IMR-90 (cell line): Measurements from ENCODE around the gene CD180.

ENCODE experiments used
- BHLHE40 ChIP-seq: fragments of 150-350 bp; IDR thresholded peaks from 2 replicates; pipeline ENCODE4 v1.6.1; 2016; ENCODE audit warnings: mild to moderate bottlenecking, low read depth, low read length
- CTCF ChIP-seq: conservative IDR thresholded peaks from 2 replicates; pipeline ENCODE4 v1.5.1; 2012; ENCODE audit warnings: mild to moderate bottlenecking, low read depth, low read length, improper control_type of control experiment
- FOS ChIP-seq: fragments of 150-350 bp; IDR thresholded peaks from 2 replicates; pipeline ENCODE4 v1.6.1; 2016; ENCODE audit warnings: low read depth, low read length
- MAFK ChIP-seq: IDR thresholded peaks from 2 replicates; pipeline ENCODE4 v1.6.1; 2012; ENCODE audit warnings: low read depth, low read length, improper control_type of control experiment
- MAZ ChIP-seq: IDR thresholded peaks from 2 replicates; pipeline ENCODE4 v1.6.1; 2012; ENCODE audit warnings: low read depth, mild to moderate bottlenecking, low read length, improper control_type of control experiment, moderate library complexity, borderline replicate concordance
- MXI1 ChIP-seq: IDR thresholded peaks from 2 replicates; pipeline ENCODE4 v1.6.1; 2012; ENCODE audit warnings: low read depth, mild to moderate bottlenecking, low read length, moderate library complexity, borderline replicate concordance
- POLR2A ChIP-seq: IDR thresholded peaks from 2 replicates; pipeline ENCODE4 v1.6.1; 2012; ENCODE audit warnings: mild to moderate bottlenecking, low read depth, low read length
- RAD21 ChIP-seq: IDR thresholded peaks from 2 replicates; pipeline ENCODE4 v1.6.1; 2012; ENCODE audit warnings: low read length, improper control_type of control experiment
- RFX5 ChIP-seq: IDR thresholded peaks from 2 replicates; pipeline ENCODE4 v1.8.0; 2012; ENCODE audit warnings: low read depth, mild to moderate bottlenecking, low read length, moderate library complexity
- SMC3 ChIP-seq: fragments of 150-350 bp; IDR thresholded peaks from 2 replicates; pipeline ENCODE4 v1.6.1; 2016; ENCODE audit warnings: low read depth, mild to moderate bottlenecking, antibody characterized with exemption, low read length, moderate library complexity
- USF2 ChIP-seq: fragments of 150-350 bp; IDR thresholded peaks from 2 replicates; pipeline ENCODE4 v1.6.1; 2017; ENCODE audit warnings: mild to moderate bottlenecking, antibody characterized with exemption, low read length, low read depth

- no peak for TF ChIP-seq CTCF
- TF ChIP-seq BHLHE40: no peak
- TF ChIP-seq SMC3: no peak
- TF ChIP-seq RAD21: no peak
- no peak for TF ChIP-seq MXI1
- no peak for TF ChIP-seq POLR2A
- no peak for TF ChIP-seq USF2
- no peak for TF ChIP-seq MAZ
- no peak for TF ChIP-seq FOS
- TF ChIP-seq MAFK: no peak
- no peak for TF ChIP-seq RFX5
These were observed 36.5 kb upstream of the CD180 start for GRCh38 chr5:67233075-67233474.
